ENCODE results near the gene TMEM203.

Gene TMEM203

GRCh38 chr9:137166380-137167229 is 38.8 kb downstream of the TMEM203 start:
- peak; percentile 16; the same call in 1 of the 2 replicates for TF ChIP-seq MAX (IDR thresholded peaks at IDR 0.05)
- no peak for TF ChIP-seq TCF12 (IDR thresholded peaks at IDR 0.05; ENCODE audit: low read depth)
- TF ChIP-seq YY1 (IDR thresholded peaks at IDR 0.05; ENCODE audit: low read depth): no peak
- TF ChIP-seq USF1 (IDR thresholded peaks at IDR 0.05): peak; percentile 66
- no peak for TF ChIP-seq FOXM1 (IDR thresholded peaks at IDR 0.05; ENCODE audit: borderline replicate concordance, low read depth)

GRCh38 chr9:137165250-137165836 is 40.1 kb downstream of the TMEM203 start:
- TF ChIP-seq ZBTB7A (IDR thresholded peaks at IDR 0.05; ENCODE audit: low read depth) (no peak), RAD21 (IDR thresholded peaks at IDR 0.05; ENCODE audit: low read depth) (no peak), REST (IDR thresholded peaks at IDR 0.05; ENCODE audit: low read depth) (no peak), MAX (IDR thresholded peaks at IDR 0.05) (no peak), CEBPB (IDR thresholded peaks at IDR 0.05) (no peak), EP300 (IDR thresholded peaks at IDR 0.05; ENCODE audit: borderline replicate concordance) (no peak), TCF12 (IDR thresholded peaks at IDR 0.05; ENCODE audit: low read depth) (no peak), TEAD4 (IDR thresholded peaks at IDR 0.05) (no peak), CREB1 (IDR thresholded peaks at IDR 0.05; ENCODE audit: low read depth) (no peak), USF1 (IDR thresholded peaks at IDR 0.05) (no peak), EGR1 (IDR thresholded peaks at IDR 0.05) (no peak), NFIC (IDR thresholded peaks at IDR 0.05) (no peak), TAF1 (IDR thresholded peaks at IDR 0.05; ENCODE audit: low read depth) (no peak), FOXM1 (IDR thresholded peaks at IDR 0.05; ENCODE audit: borderline replicate concordance, low read depth) (no peak), YY1 (IDR thresholded peaks at IDR 0.05; ENCODE audit: low read depth) (no peak)

- no peak for TF ChIP-seq NFIC (IDR thresholded peaks at IDR 0.05)
- TF ChIP-seq TCF12 (IDR thresholded peaks at IDR 0.05; ENCODE audit: low read depth): no peak
- TF ChIP-seq TAF1 (IDR thresholded peaks at IDR 0.05; ENCODE audit: low read depth): no peak
- TF ChIP-seq RAD21 (IDR thresholded peaks at IDR 0.05; ENCODE audit: low read depth): no peak
- no peak for TF ChIP-seq MAX (IDR thresholded peaks at IDR 0.05)
- no peak for TF ChIP-seq CREB1 (IDR thresholded peaks at IDR 0.05; ENCODE audit: low read depth)
Observed at GRCh38 chr9:137164370-137165249, 40.8 kb downstream of the TMEM203 start.

GRCh38 chr9:137163805-137164204 is 41.6 kb downstream of the TMEM203 start:
- TF ChIP-seq YY1 (IDR thresholded peaks at IDR 0.05; ENCODE audit: low read depth) (no peak), MAX (IDR thresholded peaks at IDR 0.05) (no peak), REST (IDR thresholded peaks at IDR 0.05; ENCODE audit: low read depth) (no peak), ZBTB7A (IDR thresholded peaks at IDR 0.05; ENCODE audit: low read depth) (no peak), RAD21 (IDR thresholded peaks at IDR 0.05; ENCODE audit: low read depth) (no peak), TCF12 (IDR thresholded peaks at IDR 0.05; ENCODE audit: low read depth) (no peak), FOXM1 (IDR thresholded peaks at IDR 0.05; ENCODE audit: borderline replicate concordance, low read depth) (no peak), EGR1 (IDR thresholded peaks at IDR 0.05) (no peak), EP300 (IDR thresholded peaks at IDR 0.05; ENCODE audit: borderline replicate concordance) (no peak), TAF1 (IDR thresholded peaks at IDR 0.05; ENCODE audit: low read depth) (no peak), CEBPB (IDR thresholded peaks at IDR 0.05) (no peak), CREB1 (IDR thresholded peaks at IDR 0.05; ENCODE audit: low read depth) (no peak), TEAD4 (IDR thresholded peaks at IDR 0.05) (no peak), NFIC (IDR thresholded peaks at IDR 0.05) (no peak), USF1 (IDR thresholded peaks at IDR 0.05) (no peak)

Data from Ishikawa (cell line).